ENCODE results near the gene BHMT. TPM values are rescaled to one million over a fixed set of nuclear protein-coding genes. Genes with fewer than 3 reads are reported as not detected.
A peak's percentile ranks its signal among the peaks of the same experiment; 100 is the strongest.

The BHMT gene, protein sequence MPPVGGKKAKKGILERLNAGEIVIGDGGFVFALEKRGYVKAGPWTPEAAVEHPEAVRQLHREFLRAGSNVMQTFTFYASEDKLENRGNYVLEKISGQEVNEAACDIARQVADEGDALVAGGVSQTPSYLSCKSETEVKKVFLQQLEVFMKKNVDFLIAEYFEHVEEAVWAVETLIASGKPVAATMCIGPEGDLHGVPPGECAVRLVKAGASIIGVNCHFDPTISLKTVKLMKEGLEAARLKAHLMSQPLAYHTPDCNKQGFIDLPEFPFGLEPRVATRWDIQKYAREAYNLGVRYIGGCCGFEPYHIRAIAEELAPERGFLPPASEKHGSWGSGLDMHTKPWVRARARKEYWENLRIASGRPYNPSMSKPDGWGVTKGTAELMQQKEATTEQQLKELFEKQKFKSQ
- total RNA-seq (not detected), polyA plus RNA-seq (not detected)

DNA sequence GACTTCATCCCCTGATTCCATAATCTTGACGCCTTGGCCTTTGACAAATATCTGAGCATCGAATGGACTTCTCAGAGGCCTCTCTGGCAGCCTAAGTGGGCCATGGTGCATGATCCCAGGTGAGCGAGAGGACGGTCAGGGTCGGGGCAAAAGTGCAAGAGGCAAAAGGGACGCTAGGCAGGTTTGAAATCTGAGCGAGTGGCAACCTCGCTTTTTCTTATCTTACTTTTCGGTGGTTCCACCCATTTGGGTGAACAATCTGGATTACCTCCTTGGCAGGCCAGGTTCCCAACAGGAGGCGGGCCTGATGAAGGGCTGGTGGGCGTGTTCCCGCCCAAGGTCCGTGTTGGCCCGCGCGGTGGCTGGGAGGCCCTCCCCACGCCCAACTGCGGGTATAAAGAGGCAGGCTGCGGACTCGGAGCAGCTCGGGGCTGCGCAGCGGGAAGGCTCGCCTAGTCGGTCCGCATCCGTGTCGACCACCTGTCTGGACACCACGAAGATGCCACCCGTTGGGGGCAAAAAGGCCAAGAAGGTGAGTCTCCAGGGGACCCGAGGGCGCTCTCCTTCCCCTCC lies at the start of gene BHMT:
Gene BHMT, plus strand, starts transcription at position 423 of the 573 bp plus-strand sequence. Its CDS starts 77 bp downstream, at position 500.
- H3K27ac Mint-ChIP-seq: no peak within 1 kb of the TSS
- peaks cover 39 to 40% of the 10 kb centered on the region in 2 donors for H3K27me3 Mint-ChIP-seq
- peaks cover 0 to 5% (median 0%) of the 10 kb centered on the region in 4 donors for H3K4me1 Mint-ChIP-seq
- POLR2A ChIA-PET (ENCODE audit: partially characterized antibody): no interaction called here
- Histone ChIP-seq H3K27me3 (ENCODE audit: insufficient read depth, low read length) (peaks cover 6% of the 10 kb centered on the region), H3K9me3 (ENCODE audit: control insufficient read depth in 1 of 2, low read length in 2 of 2) (no peaks in the 10 kb centered on the region), H3K4me1 (ENCODE audit: insufficient read depth, low read length) (no peaks in the 10 kb centered on the region), H3K27ac (ENCODE audit: low read depth, low read length) (no peak within 1 kb of the TSS), H3K4me3 (ENCODE audit: low read length in 2 of 2) (no peak within 1 kb of the TSS), H3K36me3 (ENCODE audit: insufficient read depth, low read length) (no peaks in the 10 kb centered on the region)
- CTCF ChIA-PET (ENCODE audit: partially characterized antibody): no interaction called here
- H3K4me3 Mint-ChIP-seq: no peak within 1 kb of the TSS
- DNase-seq: no peak
- intact Hi-C loops (cut with micrococcal nuclease): no loop called here
- H3K9me3 Mint-ChIP-seq: no peaks in the 10 kb centered on the region
- H3K36me3 Mint-ChIP-seq: no peaks in the 10 kb centered on the region

DNA sequence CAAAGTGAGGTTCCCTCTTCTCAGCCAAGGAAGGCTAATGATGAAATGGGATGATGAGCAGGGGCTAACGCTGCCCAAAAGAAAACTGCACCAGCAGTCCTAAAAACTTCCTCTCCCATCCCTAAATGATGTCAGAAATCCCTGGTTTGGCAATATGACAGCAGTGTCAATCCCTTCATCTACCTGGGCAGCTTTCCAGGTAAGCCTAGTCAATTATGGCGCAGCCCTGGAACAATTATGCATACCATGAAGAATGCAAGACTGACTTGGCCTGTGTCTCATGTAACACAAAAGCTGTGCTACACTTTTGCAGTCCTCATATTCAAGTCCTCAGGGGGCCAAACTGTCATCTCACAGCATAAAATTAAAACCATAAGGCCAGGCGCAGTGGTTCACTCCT lies 49.2 kb upstream of the BHMT start:
- intact Hi-C loops (cut with micrococcal nuclease): no loop called here
- no peaks in the 10 kb centered on the region for H3K9me3 ChIP-seq (ENCODE audit: control insufficient read depth in 1 of 2, low read length in 2 of 2)
- Mint-ChIP-seq H3K4me3 (no peak overlapping the region), H3K36me3 (no peaks in the 10 kb centered on the region), H3K27me3 (peaks cover 14 to 15% of the 10 kb centered on the region in 2 donors), H3K27ac (no peak overlapping the region), H3K9me3 (peaks cover 0 to 3% (median 0%) of the 10 kb centered on the region in 8 donors), H3K4me1 (no peaks in the 10 kb centered on the region)
- no peak overlapping the region for H3K4me3 ChIP-seq (ENCODE audit: low read length in 2 of 2)
- no peak for DNase-seq
- H3K36me3 ChIP-seq (ENCODE audit: insufficient read depth, low read length): no peaks in the 10 kb centered on the region
- ChIA-PET CTCF (ENCODE audit: partially characterized antibody) (no interaction called here), POLR2A (ENCODE audit: partially characterized antibody) (no interaction called here)
- no peak overlapping the region for H3K27ac ChIP-seq (ENCODE audit: low read depth, low read length)
- no peaks in the 10 kb centered on the region for H3K4me1 ChIP-seq (ENCODE audit: insufficient read depth, low read length)
- no peaks in the 10 kb centered on the region for H3K27me3 ChIP-seq (ENCODE audit: insufficient read depth, low read length)

DNA sequence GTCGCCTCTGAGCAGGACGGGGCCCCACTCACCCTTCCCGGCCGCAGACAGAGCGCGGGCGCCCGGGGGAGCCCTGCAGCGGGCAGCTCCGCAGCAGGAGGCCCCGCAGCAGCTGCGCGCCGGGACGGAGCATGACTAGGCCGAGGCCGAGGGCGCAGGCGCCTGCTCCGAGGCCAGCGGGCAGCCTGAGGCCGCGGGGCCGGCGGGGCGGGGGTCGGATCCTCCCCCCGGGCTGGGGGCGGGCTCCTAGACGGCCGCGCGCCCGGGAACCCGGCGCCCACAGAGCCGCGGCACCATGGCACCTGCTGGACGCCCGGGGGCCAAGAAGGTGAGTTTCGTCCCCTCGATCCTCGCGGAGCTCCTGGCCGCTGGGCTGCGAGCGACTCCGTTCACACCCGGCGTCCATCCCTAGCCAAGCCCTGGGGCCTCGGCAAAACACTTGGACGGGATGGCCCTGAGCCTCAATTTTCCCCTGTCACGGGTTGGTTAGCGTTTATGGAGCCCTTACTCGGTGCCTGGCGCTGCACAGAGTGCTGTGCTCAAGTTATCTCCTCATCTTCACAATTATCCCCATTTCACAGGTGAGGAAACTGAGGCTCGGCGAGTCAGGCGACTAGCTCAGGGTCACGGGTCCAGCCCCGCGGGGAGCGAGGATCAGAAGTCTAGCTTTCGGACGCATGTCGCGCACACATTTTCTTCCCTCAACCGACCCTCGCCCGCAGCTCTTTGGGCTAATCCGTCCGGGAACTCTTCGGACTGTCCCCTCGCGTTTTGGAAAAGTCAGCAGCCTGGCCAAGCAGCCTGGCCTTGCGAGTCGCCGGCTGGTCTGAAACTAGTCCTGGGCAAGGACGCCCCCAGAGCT lies 41.9 kb upstream of the BHMT start, which contains the start of the genes BHMT2 and DMGDH:
Gene BHMT2, plus strand, starts transcription at position 280 of the 862 bp plus-strand sequence. Its CDS starts 16 bp downstream, at position 296.
Gene DMGDH, minus strand, starts transcription at position 187 of the 862 bp plus-strand sequence. Its CDS starts 54 bp downstream, at position 133.
- H3K9me3 Mint-ChIP-seq: peaks cover 0 to 3% (median 0%) of the 10 kb centered on the region in 8 donors
- H3K36me3 Mint-ChIP-seq: peaks cover 0 to 4% of the 10 kb centered on the region in 2 donors
- H3K27ac Mint-ChIP-seq: no peak within 1 kb of the TSS
- peak within 1 kb of the TSS in 1 of 8 donors; percentile 22 for H3K4me3 Mint-ChIP-seq
- ChIA-PET POLR2A (ENCODE audit: partially characterized antibody) (no interaction called here), CTCF (ENCODE audit: partially characterized antibody) (no interaction called here)
- peaks cover 22 to 31% of the 10 kb centered on the region in 2 donors for H3K27me3 Mint-ChIP-seq
- Histone ChIP-seq H3K27ac (ENCODE audit: low read depth, low read length) (no peak within 1 kb of the TSS), H3K36me3 (ENCODE audit: insufficient read depth, low read length) (no peaks in the 10 kb centered on the region), H3K4me3 (ENCODE audit: low read length in 2 of 2) (no peak within 1 kb of the TSS), H3K9me3 (ENCODE audit: control insufficient read depth in 1 of 2, low read length in 2 of 2) (no peaks in the 10 kb centered on the region), H3K27me3 (ENCODE audit: insufficient read depth, low read length) (no peaks in the 10 kb centered on the region), H3K4me1 (ENCODE audit: insufficient read depth, low read length) (no peaks in the 10 kb centered on the region)
- DNase-seq: no peak
- intact Hi-C loops (cut with micrococcal nuclease): no loop called here
- peaks cover 0 to 4% (median 0%) of the 10 kb centered on the region in 4 donors for H3K4me1 Mint-ChIP-seq

DNA sequence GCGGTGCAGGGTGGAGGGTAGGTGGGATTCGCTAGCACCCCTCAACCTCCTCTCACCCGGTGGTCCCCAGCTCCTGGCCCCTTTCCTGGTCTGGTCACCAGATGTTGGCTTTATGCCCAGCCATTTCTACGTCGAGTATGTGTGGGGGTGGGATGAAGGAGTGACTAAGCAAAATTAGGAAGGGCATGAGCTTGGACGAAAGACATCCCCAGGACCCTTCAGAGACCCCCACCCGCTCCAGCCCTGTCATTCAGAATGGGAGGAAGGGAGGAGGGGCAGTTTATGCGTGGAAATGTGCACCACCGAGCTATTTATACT lies 41.3 kb upstream of the BHMT start:
- peaks cover 22 to 31% of the 10 kb centered on the region in 2 donors for H3K27me3 Mint-ChIP-seq
- H3K27ac Mint-ChIP-seq: no peak overlapping the region
- peaks cover 0 to 4% of the 10 kb centered on the region in 2 donors for H3K36me3 Mint-ChIP-seq
- Histone ChIP-seq H3K36me3 (ENCODE audit: insufficient read depth, low read length) (no peaks in the 10 kb centered on the region), H3K4me1 (ENCODE audit: insufficient read depth, low read length) (no peaks in the 10 kb centered on the region), H3K27ac (ENCODE audit: low read depth, low read length) (no peak overlapping the region), H3K4me3 (ENCODE audit: low read length in 2 of 2) (no peak overlapping the region), H3K27me3 (ENCODE audit: insufficient read depth, low read length) (no peaks in the 10 kb centered on the region), H3K9me3 (ENCODE audit: control insufficient read depth in 1 of 2, low read length in 2 of 2) (no peaks in the 10 kb centered on the region)
- peaks cover 0 to 4% (median 0%) of the 10 kb centered on the region in 4 donors for H3K4me1 Mint-ChIP-seq
- intact Hi-C loops (cut with micrococcal nuclease): no loop called here
- CTCF ChIA-PET (ENCODE audit: partially characterized antibody): no interaction called here
- H3K4me3 Mint-ChIP-seq: no peak overlapping the region
- no peak for DNase-seq
- peaks cover 0 to 3% (median 0%) of the 10 kb centered on the region in 8 donors for H3K9me3 Mint-ChIP-seq
- POLR2A ChIA-PET (ENCODE audit: partially characterized antibody): no interaction called here

DNA sequence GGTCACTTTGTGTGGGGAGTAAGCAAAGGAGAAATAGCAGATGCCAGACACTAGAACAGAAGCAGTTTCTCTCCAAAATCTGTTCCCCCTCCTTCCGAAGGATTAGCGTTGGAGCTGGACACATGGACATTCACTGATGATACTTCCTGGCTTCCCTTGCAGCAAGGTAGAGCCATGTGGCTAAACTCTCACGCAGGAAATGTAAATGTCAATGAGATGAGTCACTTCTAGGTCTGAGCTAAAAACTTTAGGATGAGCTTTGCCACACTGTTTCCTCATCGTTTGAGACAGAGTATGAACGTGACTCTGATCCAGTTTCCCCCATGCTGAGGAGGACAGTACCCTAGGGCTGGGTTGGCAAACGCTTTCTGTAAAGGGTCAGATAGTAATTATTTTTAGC lies 37.0 kb upstream of the BHMT start:
- POLR2A ChIA-PET (ENCODE audit: partially characterized antibody): no interaction called here
- H3K4me3 Mint-ChIP-seq: no peak overlapping the region

DNA sequence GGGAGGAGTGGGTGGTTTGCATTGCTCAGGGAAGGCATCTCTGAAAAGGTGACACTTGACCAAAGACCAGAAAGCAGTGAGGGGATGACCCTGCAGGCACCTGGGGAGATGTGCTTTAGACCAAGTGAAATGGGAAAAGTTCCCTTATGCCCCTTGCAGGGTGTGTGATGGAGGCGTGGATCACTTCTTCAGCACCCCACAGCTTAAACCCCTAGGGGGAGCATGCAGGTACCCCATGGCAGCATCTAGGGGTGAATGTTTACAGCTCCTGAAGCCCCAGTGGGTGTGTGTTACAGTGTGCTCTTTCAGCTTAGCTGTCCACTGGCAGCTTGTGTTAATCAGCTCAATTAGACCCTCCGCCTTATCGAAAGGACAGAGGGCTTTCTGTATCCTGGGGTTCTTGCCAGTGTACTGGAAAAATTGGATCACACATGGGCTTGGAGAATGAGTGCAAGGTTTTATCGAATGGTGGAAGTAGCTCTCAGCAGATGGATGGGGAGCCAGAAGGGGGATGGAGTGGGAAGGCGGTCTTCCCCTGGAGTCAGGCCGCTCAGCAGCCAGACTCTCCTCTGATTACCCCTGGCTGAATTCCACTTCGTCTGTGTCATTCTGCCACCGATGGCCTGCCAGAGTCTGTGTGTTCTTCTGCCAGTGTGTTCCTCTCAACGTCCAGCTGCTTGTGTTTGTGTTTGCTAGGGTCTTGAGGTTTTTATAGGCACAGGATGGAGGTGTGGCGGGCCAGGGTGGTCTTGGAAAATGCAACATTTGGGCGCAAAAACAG lies 35.8 kb upstream of the BHMT start:
- POLR2A ChIA-PET (ENCODE audit: partially characterized antibody): no interaction called here

More for the DNA sequence above, 37.0 kb upstream of the BHMT start:
- H3K27ac Mint-ChIP-seq: no peak overlapping the region
- no peak overlapping the region for H3K27ac ChIP-seq (ENCODE audit: low read depth, low read length)
- H3K27me3 ChIP-seq (ENCODE audit: insufficient read depth, low read length): no peaks in the 10 kb centered on the region
- peaks cover 10 to 17% of the 10 kb centered on the region in 2 donors for H3K27me3 Mint-ChIP-seq
- H3K4me3 ChIP-seq (ENCODE audit: low read length in 2 of 2): no peak overlapping the region
- H3K36me3 ChIP-seq (ENCODE audit: insufficient read depth, low read length): no peaks in the 10 kb centered on the region
- no peak for DNase-seq
- no peaks in the 10 kb centered on the region for H3K36me3 Mint-ChIP-seq
- intact Hi-C loops (cut with micrococcal nuclease): no loop called here
- no peaks in the 10 kb centered on the region for H3K9me3 Mint-ChIP-seq
- no peaks in the 10 kb centered on the region for H3K9me3 ChIP-seq (ENCODE audit: control insufficient read depth in 1 of 2, low read length in 2 of 2)
- H3K4me1 ChIP-seq (ENCODE audit: insufficient read depth, low read length): no peaks in the 10 kb centered on the region
- CTCF ChIA-PET (ENCODE audit: partially characterized antibody): no interaction called here
- peaks cover 0 to 4% (median 2%) of the 10 kb centered on the region in 4 donors for H3K4me1 Mint-ChIP-seq

More for the DNA sequence above, 35.8 kb upstream of the BHMT start:
- CTCF ChIA-PET (ENCODE audit: partially characterized antibody): interaction anchor here (1.6 kb wide), 1 partner anchor 11 kb away, joined by 3 read pairs; no protein-coding TSS in a partner anchor
- no peak overlapping the region for H3K27ac ChIP-seq (ENCODE audit: low read depth, low read length)
- intact Hi-C loops (cut with micrococcal nuclease): no loop called here
- Mint-ChIP-seq H3K36me3 (no peaks in the 10 kb centered on the region), H3K9me3 (no peaks in the 10 kb centered on the region), H3K27ac (no peak overlapping the region), H3K4me1 (peaks cover 0 to 4% (median 0%) of the 10 kb centered on the region in 4 donors), H3K27me3 (peaks cover 9 to 17% of the 10 kb centered on the region in 2 donors), H3K4me3 (no peak overlapping the region)
- H3K9me3 ChIP-seq (ENCODE audit: control insufficient read depth in 1 of 2, low read length in 2 of 2): no peaks in the 10 kb centered on the region
- no peaks in the 10 kb centered on the region for H3K27me3 ChIP-seq (ENCODE audit: insufficient read depth, low read length)
- H3K36me3 ChIP-seq (ENCODE audit: insufficient read depth, low read length): no peaks in the 10 kb centered on the region
- no peak overlapping the region for H3K4me3 ChIP-seq (ENCODE audit: low read length in 2 of 2)
- no peaks in the 10 kb centered on the region for H3K4me1 ChIP-seq (ENCODE audit: insufficient read depth, low read length)
- no peak for DNase-seq
